Activated CD4-positive, alpha-beta memory T cell treated with anti-CD3 and anti-CD28 coated beads for 36 hours (primary cell): ENCODE data around the gene HERC2. TPM values are rescaled to one million over a fixed set of nuclear protein-coding genes. Genes with fewer than 3 reads are reported as not detected.
"Not testable (repeated sequence)": the region's sequence is repeated elsewhere in the genome, so short reads cannot be mapped to it uniquely, and the experiment has no call there.

Experiments used
- CTCF ChIA-PET: fragments of 350-600 bp; sonication (Branson Sonifier 250); formaldehyde crosslinking; loops from one replicate; lab custom pipeline; 2021; ENCODE audit warnings: antibody characterized with exemption, inconsistent platforms; lab: Charles Lee
- POLR2A ChIA-PET: fragments of 350-600 bp; sonication (Branson Sonifier 250); formaldehyde crosslinking; loops from one replicate; lab custom pipeline; 2021; ENCODE audit warnings: antibody characterized with exemption; lab: Charles Lee
- DNase-seq: peaks from one replicate; pipeline ENCODE4 v3.0.0-alpha.2; 2020
- H3K27ac Mint-ChIP-seq: one replicate; pipeline ENCODE4 v1.8.0; 2021; ENCODE audit warnings: mixed read lengths
- H3K27me3 Mint-ChIP-seq: one replicate; pipeline ENCODE4 v1.8.0; 2021; ENCODE audit warnings: mixed read lengths
- H3K36me3 Mint-ChIP-seq: one replicate; pipeline ENCODE4 v1.8.0; 2021; ENCODE audit warnings: mixed read lengths
- H3K4me1 Mint-ChIP-seq: one replicate; pipeline ENCODE4 v1.8.0; 2021; ENCODE audit warnings: low read depth, mixed read lengths
- H3K4me3 Mint-ChIP-seq: one replicate; pipeline ENCODE4 v1.8.0; 2021; ENCODE audit warnings: mild to moderate bottlenecking, mixed read lengths
- H3K9me3 Mint-ChIP-seq: one replicate; pipeline ENCODE4 v1.8.0; 2021; ENCODE audit warnings: mixed read lengths
- intact Hi-C: fragments of 100-400 bp; cut with micrococcal nuclease; formaldehyde crosslinking; loops from one replicate; pipeline ENCODE4 v1.15.1; 2023
- total RNA-seq, 2 experiments: library from RNA; stranded (reverse); gene quantifications; one replicate each; pipeline ENCODE4 v1.2.3, GENCODE V29; 2021

HERC2 gene
- total RNA-seq, 2 experiments from 2014 or later = 30.4 to 33.7 TPM

- H3K27me3 Mint-ChIP-seq, DNase-seq, intact Hi-C loops, CTCF ChIA-PET, H3K4me3 Mint-ChIP-seq, POLR2A ChIA-PET, H3K9me3 Mint-ChIP-seq, H3K27ac Mint-ChIP-seq, H3K4me1 Mint-ChIP-seq: not testable (repeated sequence)
- H3K36me3 Mint-ChIP-seq = peaks cover 13% of the 10 kb centered on the region
Measured at GRCh38 chr15:28213393-28213792, 108.6 kb downstream of the HERC2 start.

DNA sequence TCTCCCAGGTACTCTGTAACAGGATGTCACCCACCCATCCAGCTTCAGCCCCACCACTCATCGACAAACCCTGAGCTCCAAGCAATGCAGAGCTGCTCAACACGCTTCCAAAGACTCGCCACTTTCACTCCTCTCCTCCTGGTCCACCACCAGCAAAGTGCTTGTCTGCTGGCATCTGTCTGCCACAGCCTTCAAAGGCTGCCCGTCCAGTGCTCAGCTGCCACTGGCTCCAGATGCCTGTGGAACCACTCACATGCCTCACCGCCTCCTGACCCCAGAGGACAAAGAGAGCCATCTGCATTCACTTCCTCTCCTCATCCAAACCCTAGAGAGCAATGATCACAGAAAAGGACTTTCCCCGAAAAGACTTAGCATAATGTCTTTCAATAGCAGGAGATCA lies 113.4 kb downstream of the HERC2 start:
- ChIA-PET POLR2A (no interaction called here), CTCF (no interaction called here)
- H3K9me3 Mint-ChIP-seq = no peaks in the 10 kb centered on the region
- H3K27me3 Mint-ChIP-seq = no peaks in the 10 kb centered on the region
- peaks cover 12% of the 10 kb centered on the region for H3K36me3 Mint-ChIP-seq
- H3K4me3 Mint-ChIP-seq = no peak overlapping the region
- DNase-seq = no peak
- no peak overlapping the region for H3K27ac Mint-ChIP-seq
- intact Hi-C loops = no loop called here
- no peaks in the 10 kb centered on the region for H3K4me1 Mint-ChIP-seq

DNA sequence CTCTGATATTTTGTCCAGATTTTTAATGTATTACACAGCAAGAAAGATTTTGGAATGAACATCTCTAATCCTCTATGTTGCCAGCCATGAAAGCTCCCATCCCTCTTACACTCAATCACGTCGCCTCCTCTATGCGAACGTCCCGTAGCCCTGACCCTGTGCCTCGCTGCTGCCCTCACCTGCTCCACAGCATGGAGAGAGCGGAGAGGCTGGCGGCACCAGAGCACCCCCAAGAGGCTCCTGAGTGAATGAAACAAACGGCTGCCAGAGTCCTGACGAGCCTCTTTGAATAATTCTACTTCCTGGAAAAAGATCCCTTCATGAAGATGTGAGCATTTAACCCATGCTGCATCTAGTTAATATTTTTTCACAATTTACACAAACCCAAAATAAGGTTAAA lies 116.3 kb downstream of the HERC2 start:
- H3K27ac Mint-ChIP-seq, CTCF ChIA-PET, H3K4me1 Mint-ChIP-seq, H3K4me3 Mint-ChIP-seq, H3K27me3 Mint-ChIP-seq, intact Hi-C loops, DNase-seq, POLR2A ChIA-PET, H3K9me3 Mint-ChIP-seq: not testable (repeated sequence)
- H3K36me3 Mint-ChIP-seq = peaks cover 14% of the 10 kb centered on the region

- H3K9me3 Mint-ChIP-seq, intact Hi-C loops, H3K4me1 Mint-ChIP-seq, POLR2A ChIA-PET, CTCF ChIA-PET, H3K4me3 Mint-ChIP-seq, DNase-seq, H3K27ac Mint-ChIP-seq, H3K27me3 Mint-ChIP-seq: not testable (repeated sequence)
- H3K36me3 Mint-ChIP-seq = peaks cover 26% of the 10 kb centered on the region
Measured at GRCh38 chr15:28203055-28203828, 118.7 kb downstream of the HERC2 start.

DNA sequence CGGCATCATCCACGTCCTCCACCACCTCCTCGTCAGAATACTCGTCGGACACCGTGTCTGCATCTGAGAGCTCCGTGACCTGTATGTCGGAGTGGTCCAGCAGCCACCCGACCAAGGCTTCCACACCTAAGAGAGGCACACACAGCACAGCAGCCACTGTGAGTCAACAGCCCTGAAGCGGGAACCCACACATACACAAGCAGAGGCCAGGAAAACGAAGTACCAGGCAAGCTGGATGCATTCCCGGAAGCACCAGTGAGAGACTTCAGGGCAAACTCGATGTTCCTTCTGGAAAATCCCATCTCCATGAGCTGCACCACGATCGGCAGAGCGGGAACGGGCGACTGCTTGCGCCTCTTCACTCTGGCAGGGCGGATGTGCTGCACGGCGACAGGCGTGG lies 119.9 kb downstream of the HERC2 start:
- H3K27ac Mint-ChIP-seq, H3K9me3 Mint-ChIP-seq, H3K27me3 Mint-ChIP-seq, H3K4me1 Mint-ChIP-seq, H3K4me3 Mint-ChIP-seq, CTCF ChIA-PET, POLR2A ChIA-PET, DNase-seq, intact Hi-C loops: not testable (repeated sequence)
- peaks cover 28% of the 10 kb centered on the region for H3K36me3 Mint-ChIP-seq

DNA sequence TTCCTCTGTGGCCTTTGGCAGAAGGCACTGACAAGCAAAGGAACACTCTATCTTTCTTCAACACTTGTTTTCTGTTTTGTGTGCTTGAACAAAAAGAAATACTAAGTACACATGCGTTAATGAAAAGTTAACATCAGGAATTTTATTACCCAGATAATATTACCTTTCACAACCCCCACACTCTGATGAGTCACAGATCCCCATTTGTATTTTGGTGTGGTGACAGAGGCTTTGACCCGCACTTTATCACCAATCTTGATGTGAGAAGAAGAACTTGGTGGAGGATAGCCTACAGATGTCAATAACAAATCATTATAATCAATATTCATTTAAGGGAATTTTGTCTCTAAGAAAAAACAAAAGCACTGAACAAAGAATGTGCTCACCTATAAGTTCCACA lies 123.8 kb downstream of the HERC2 start:
- DNase-seq, H3K4me3 Mint-ChIP-seq, POLR2A ChIA-PET, intact Hi-C loops, CTCF ChIA-PET, H3K27me3 Mint-ChIP-seq, H3K27ac Mint-ChIP-seq, H3K9me3 Mint-ChIP-seq, H3K4me1 Mint-ChIP-seq: not testable (repeated sequence)
- peaks cover 40% of the 10 kb centered on the region for H3K36me3 Mint-ChIP-seq

GRCh38 chr15:28197694-28198093 lies 124.3 kb downstream of the HERC2 start:
- DNase-seq, H3K4me3 Mint-ChIP-seq, POLR2A ChIA-PET, intact Hi-C loops, CTCF ChIA-PET, H3K27me3 Mint-ChIP-seq, H3K9me3 Mint-ChIP-seq, H3K27ac Mint-ChIP-seq, H3K4me1 Mint-ChIP-seq: not testable (repeated sequence)
- H3K36me3 Mint-ChIP-seq = peaks cover 40% of the 10 kb centered on the region

DNA sequence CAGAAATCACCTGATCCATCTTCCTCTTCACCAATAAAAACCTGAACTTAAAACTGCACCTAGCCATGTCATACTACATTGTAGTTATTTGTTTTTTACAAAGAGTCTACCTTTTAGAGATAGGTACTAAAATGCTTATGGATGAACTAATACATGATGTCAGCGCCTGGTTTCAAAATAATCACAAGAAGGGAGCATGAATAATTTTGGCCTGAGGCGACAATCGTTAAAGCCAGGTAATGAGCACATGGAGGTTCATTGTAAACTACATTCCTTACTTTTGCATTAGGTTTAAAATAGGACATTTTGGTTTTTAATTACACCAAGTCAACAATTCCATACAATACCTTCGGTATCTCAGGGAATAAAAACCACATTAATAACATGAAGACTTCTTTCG lies 125.4 kb downstream of the HERC2 start:
- CTCF ChIA-PET, H3K4me3 Mint-ChIP-seq, POLR2A ChIA-PET, H3K27ac Mint-ChIP-seq, intact Hi-C loops, H3K4me1 Mint-ChIP-seq, H3K9me3 Mint-ChIP-seq, DNase-seq, H3K27me3 Mint-ChIP-seq: not testable (repeated sequence)
- H3K36me3 Mint-ChIP-seq = peaks cover 42% of the 10 kb centered on the region

- H3K36me3 Mint-ChIP-seq = peaks cover 39% of the 10 kb centered on the region
- no peaks in the 10 kb centered on the region for H3K9me3 Mint-ChIP-seq
- intact Hi-C loops = no loop called here
- H3K27ac Mint-ChIP-seq = no peak overlapping the region
- ChIA-PET CTCF (no interaction called here), POLR2A (no interaction called here)
- DNase-seq = no peak
- no peaks in the 10 kb centered on the region for H3K27me3 Mint-ChIP-seq
- no peak overlapping the region for H3K4me3 Mint-ChIP-seq
- H3K4me1 Mint-ChIP-seq = no peaks in the 10 kb centered on the region
Measured at GRCh38 chr15:28192772-28193171, 129.2 kb downstream of the HERC2 start.

- Mint-ChIP-seq H3K27ac (no peak overlapping the region), H3K4me3 (no peak overlapping the region), H3K36me3 (peaks cover 42% of the 10 kb centered on the region), H3K4me1 (no peaks in the 10 kb centered on the region), H3K27me3 (no peaks in the 10 kb centered on the region), H3K9me3 (no peaks in the 10 kb centered on the region)
- ChIA-PET POLR2A (no interaction called here), CTCF (no interaction called here)
- intact Hi-C loops = no loop called here
- no peak for DNase-seq
Measured at GRCh38 chr15:28191832-28192231, 130.1 kb downstream of the HERC2 start.

DNA sequence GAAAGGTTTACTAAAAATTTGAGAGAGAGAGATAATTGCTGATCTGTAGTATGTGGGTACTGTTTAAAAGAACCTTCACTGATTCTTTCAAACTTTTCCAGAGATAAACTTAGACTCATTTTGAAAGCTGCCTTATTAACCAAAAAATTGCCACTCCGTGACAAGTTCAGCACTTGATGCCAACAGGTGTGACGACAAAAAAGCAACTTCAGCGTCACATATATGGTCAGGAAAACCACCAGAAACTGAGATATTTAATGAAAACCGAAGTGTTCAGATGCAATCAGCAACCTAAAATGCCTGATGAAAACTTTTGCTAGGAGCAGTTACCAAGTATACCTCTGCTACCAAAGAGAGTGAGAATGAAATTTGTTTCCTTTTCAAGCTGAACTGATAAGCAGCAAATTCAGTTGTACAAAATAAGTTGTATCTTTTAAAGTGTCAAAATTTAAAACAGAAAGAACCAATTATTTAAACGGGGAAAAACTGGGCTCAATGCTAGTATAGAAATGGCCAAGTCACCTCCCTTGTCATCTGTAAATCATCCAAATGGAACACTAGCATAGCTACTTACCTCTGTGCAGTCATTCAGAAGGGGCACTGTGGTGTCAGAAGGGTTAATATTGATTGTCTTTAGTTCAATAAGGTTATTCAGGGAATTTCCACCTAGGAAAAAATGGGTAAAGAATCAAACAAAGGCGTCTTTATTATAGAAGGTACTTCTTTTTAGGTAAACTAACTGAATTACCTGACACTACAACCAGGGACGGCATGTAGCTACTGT lies 131.4 kb downstream of the HERC2 start:
- H3K4me1 Mint-ChIP-seq = no peaks in the 10 kb centered on the region
- H3K27ac Mint-ChIP-seq = no peak overlapping the region
- H3K27me3 Mint-ChIP-seq = no peaks in the 10 kb centered on the region
- no peaks in the 10 kb centered on the region for H3K9me3 Mint-ChIP-seq
- ChIA-PET POLR2A (no interaction called here), CTCF (interaction anchor here (1.1 kb wide), 1 partner anchor 64 kb away, joined by 6 read pairs; no protein-coding TSS in a partner anchor)
- no peak overlapping the region for H3K4me3 Mint-ChIP-seq
- peaks cover 39% of the 10 kb centered on the region for H3K36me3 Mint-ChIP-seq
- intact Hi-C loops = no loop called here
- DNase-seq = no peak

DNA sequence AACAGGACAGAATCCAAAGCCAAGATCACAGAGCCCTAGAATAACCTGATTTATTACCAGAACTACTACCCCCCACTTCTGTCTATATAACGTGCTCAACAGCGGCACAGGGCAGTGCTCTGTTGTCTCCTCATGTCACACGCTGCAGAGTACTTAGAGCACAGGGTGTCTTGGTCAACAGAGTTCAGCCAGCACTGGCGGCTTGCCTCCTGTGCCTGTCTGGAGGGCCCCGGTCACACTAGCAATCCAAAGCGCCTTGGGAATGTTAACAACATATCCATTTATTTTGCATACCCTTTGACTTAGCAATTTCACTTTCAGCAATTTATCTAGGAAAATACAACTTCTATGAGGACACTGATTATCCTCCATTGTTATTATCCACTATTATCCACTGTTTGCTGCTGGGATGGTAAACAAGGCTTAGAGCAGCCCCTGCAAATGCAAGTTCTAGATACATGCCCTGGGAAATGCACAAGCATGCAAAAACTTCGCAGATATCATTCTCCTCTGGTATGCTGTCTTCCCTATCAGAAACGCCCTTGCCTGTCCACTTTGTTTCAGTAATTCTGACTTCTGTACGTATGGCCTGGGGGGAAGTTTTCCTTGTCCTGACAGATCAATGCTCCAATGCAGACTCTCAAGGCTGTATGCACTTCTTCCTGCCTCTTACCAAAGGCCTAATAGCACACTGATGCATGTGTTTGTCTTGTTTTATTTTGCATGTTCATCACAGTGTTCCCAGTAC lies 136.7 kb downstream of the HERC2 start:
- ChIA-PET CTCF (no interaction called here), POLR2A (no interaction called here)
- intact Hi-C loops = no loop called here
- no peak overlapping the region for H3K27ac Mint-ChIP-seq
- no peaks in the 10 kb centered on the region for H3K9me3 Mint-ChIP-seq
- H3K4me3 Mint-ChIP-seq = no peak overlapping the region
- no peaks in the 10 kb centered on the region for H3K4me1 Mint-ChIP-seq
- no peaks in the 10 kb centered on the region for H3K27me3 Mint-ChIP-seq
- peaks cover 31% of the 10 kb centered on the region for H3K36me3 Mint-ChIP-seq
- DNase-seq = no peak
